Natural killer cell treated with Interleukin-12 subunit alpha and Interleukin-12 subunit beta and Interleukin-15 and Interleukin-18, amount 100 ng/mL, for 72 hours (primary cell): ENCODE data around the gene NID1. TPM values are rescaled to one million over a fixed set of nuclear protein-coding genes. Genes with fewer than 3 reads are reported as not detected.
A peak's percentile ranks its signal among the peaks of the same experiment; 100 is the strongest.

ENCODE experiments used
- ATAC-seq, 2 donors: fragments of 150-1000 bp; cut with Tn5 transposase in 1 of 2; sonication (Bioruptor Pico), chemical (Tn5 transposase) in 1 of 2; 2 replicates each; pipeline ENCODE4 v1.10.0; 2021
- DNase-seq: peaks from one replicate; pipeline ENCODE4 v3.0.0; 2022; ENCODE audit warnings: low spot score
- H3K27ac Mint-ChIP-seq, 2 donors: 1 replicate in 1 of 2; 2 replicates in 1 of 2; pipeline ENCODE4 v1.8.0; 2022; ENCODE audit warnings: mixed read lengths in 2 of 2, mild to moderate bottlenecking in 1 of 2, moderate library complexity in 1 of 2
- H3K27me3 Mint-ChIP-seq, 2 donors: 1 replicate in 1 of 2; 2 replicates in 1 of 2; pipeline ENCODE4 v1.8.0; 2022; ENCODE audit warnings: mixed read lengths in 2 of 2
- H3K36me3 Mint-ChIP-seq: one replicate; pipeline ENCODE4 v1.8.0; 2022; ENCODE audit warnings: mixed read lengths
- H3K4me1 Mint-ChIP-seq, 2 donors: 1 replicate in 1 of 2; 2 replicates in 1 of 2; pipeline ENCODE4 v1.8.0; 2022; ENCODE audit warnings: low read depth in 2 of 2, mixed read lengths in 2 of 2, mild to moderate bottlenecking in 1 of 2
- H3K4me3 Mint-ChIP-seq: one replicate; pipeline ENCODE4 v1.8.0; 2022; ENCODE audit warnings: mixed read lengths
- H3K9me3 Mint-ChIP-seq: 2 replicates; pipeline ENCODE4 v1.8.0; 2022; ENCODE audit warnings: mixed read lengths
- total RNA-seq, 2 donors: library from RNA; stranded (reverse); gene quantifications; one replicate each; pipeline ENCODE4 v1.2.3, GENCODE V29; 2022

NID1 gene
- total RNA-seq, 2 donors from 2014 or later = not detected

- Mint-ChIP-seq H3K4me1 (peaks cover 24 to 32% of the 10 kb centered on the region in 2 donors), H3K9me3 (no peaks in the 10 kb centered on the region), H3K4me3 (peak overlapping the region; percentile 73), H3K36me3 (no peaks in the 10 kb centered on the region), H3K27me3 (peaks cover 0 to 8% of the 10 kb centered on the region in 2 donors), H3K27ac (peak overlapping the region; percentile 78 to 93)
- DNase-seq (no peak), ATAC-seq (no peak)
Observed at GRCh38 chr1:236000781-236001180, 64.1 kb downstream of the NID1 start.

DNA sequence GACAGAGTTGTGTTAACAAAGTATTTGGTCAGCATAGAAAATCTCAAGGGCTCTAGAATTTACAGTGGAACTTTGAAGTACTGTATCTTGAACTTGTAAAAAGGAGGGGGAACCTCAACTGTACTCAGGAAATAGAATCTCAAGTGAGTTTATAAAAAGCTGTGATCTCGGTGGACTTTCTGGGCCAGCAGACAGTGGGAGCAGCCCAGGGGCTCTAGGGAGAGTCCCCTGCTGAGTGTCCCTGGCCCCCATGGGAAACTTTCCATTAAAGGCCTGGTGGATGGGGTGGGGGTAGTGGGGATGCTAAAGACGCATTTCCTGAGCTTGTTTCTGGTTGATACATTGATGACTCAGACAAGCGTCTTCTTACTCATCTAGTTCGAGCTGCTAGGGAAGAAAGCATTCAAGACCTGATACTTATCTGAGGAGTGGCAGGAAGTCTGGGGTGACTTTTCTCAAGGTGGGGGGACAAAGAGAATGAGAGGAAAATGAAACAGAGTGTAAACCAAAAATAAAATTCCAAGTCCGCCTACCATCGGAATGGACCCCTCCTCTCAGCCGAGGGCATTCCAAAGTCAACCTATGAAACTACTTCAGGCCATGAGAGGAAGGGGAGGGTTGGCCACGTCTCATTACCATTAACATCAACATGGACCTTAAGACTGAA is 65.5 kb downstream of the NID1 start:
- ATAC-seq (peak; percentile 91 to 95), DNase-seq (peak; percentile 71)
- Mint-ChIP-seq H3K9me3 (no peaks in the 10 kb centered on the region), H3K4me3 (peak overlapping the region; percentile 73), H3K4me1 (peaks cover 24 to 32% of the 10 kb centered on the region in 2 donors), H3K36me3 (no peaks in the 10 kb centered on the region), H3K27ac (peak overlapping the region; percentile 78 to 93), H3K27me3 (peaks cover 0 to 8% of the 10 kb centered on the region in 2 donors)

GRCh38 chr1:235998812-235999211 is 66.1 kb downstream of the NID1 start:
- no peaks in the 10 kb centered on the region for H3K36me3 Mint-ChIP-seq
- peaks cover 24 to 28% of the 10 kb centered on the region in 2 donors for H3K4me1 Mint-ChIP-seq
- ATAC-seq (peak; percentile 68 to 79), DNase-seq (no peak)
- peak overlapping the region; percentile 73 for H3K4me3 Mint-ChIP-seq
- peak overlapping the region; percentile 78 to 93 for H3K27ac Mint-ChIP-seq
- H3K27me3 Mint-ChIP-seq = peaks cover 0 to 4% of the 10 kb centered on the region in 2 donors
- no peaks in the 10 kb centered on the region for H3K9me3 Mint-ChIP-seq

DNA sequence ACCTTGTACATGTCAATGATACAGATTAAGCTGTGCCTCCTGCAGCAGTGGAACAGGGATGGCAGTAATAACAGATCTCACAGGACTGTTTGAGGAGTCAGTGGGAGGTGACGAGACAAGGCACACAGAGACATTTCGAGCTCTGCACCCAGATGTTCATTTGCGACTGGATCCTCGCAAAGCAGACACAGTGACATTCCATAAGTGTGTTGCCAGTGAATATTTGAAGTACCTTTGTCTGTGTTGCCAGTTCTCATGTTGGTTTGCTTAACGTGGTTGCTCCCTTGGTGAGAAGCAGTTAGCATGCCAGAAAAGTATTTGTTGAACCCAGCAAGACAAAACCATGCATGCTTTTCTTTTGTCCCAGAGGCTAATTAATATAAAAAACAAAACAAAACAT is 67.0 kb downstream of the NID1 start:
- peaks cover 24 to 26% of the 10 kb centered on the region in 2 donors for H3K4me1 Mint-ChIP-seq
- H3K36me3 Mint-ChIP-seq = no peaks in the 10 kb centered on the region
- H3K27ac Mint-ChIP-seq = peak overlapping the region in 1 of 2 donors; percentile 93
- H3K4me3 Mint-ChIP-seq = no peak overlapping the region
- H3K9me3 Mint-ChIP-seq = no peaks in the 10 kb centered on the region
- H3K27me3 Mint-ChIP-seq = peaks cover 0 to 5% of the 10 kb centered on the region in 2 donors
- no peak for DNase-seq
- ATAC-seq = no peak

DNA sequence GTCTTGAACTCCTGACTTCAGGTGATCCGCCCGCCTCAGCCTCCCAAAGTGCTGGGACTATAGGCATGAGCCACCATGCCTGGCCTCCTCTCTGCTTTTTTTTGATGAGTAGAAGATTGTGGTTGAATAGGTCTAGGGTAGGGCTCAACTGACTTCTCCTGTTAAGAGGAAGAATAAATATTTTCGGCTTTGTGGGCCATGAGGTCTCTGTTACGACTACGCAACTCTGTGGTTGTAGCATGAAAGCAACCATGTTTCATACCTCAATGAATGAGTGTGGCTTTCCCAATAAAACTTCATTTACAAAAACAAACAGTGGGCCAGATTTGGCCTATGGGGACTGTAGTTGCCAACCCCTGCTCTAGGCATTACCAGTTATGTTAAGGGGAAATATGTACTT is 67.8 kb downstream of the NID1 start:
- H3K4me1 Mint-ChIP-seq = peaks cover 24 to 26% of the 10 kb centered on the region in 2 donors
- ATAC-seq = no peak
- peaks cover 0 to 11% of the 10 kb centered on the region in 2 donors for H3K27me3 Mint-ChIP-seq
- H3K4me3 Mint-ChIP-seq = no peak overlapping the region
- no peak overlapping the region for H3K27ac Mint-ChIP-seq
- no peaks in the 10 kb centered on the region for H3K36me3 Mint-ChIP-seq
- DNase-seq = no peak
- no peaks in the 10 kb centered on the region for H3K9me3 Mint-ChIP-seq

- Mint-ChIP-seq H3K27ac (no peak overlapping the region), H3K9me3 (no peaks in the 10 kb centered on the region), H3K4me3 (no peak overlapping the region), H3K4me1 (peaks cover 20 to 26% of the 10 kb centered on the region in 2 donors), H3K36me3 (no peaks in the 10 kb centered on the region), H3K27me3 (peaks cover 0 to 8% of the 10 kb centered on the region in 2 donors)
- DNase-seq = no peak
- ATAC-seq = no peak
Observed at GRCh38 chr1:235996048-235996785, 68.7 kb downstream of the NID1 start.

DNA sequence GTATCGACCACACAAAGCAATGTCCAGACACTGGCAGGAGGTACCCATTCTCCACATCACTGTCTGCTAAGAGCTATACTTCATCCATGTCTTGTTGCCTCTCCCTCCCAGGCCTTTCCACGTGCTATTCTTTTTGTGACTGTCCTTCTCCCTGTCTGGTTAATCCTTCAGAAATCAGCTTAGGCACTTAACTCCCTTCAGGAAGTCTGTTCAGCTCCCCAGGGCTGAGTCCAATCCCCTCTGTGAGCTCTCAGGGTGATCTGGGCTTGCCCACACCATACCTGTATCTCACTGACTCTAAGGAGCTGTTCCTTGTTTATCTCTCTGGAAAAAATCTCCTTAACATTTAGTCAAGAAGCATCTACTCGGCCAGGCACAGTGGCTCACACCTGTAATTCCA is 69.4 kb downstream of the NID1 start:
- H3K4me1 Mint-ChIP-seq = peaks cover 17 to 22% of the 10 kb centered on the region in 2 donors
- no peaks in the 10 kb centered on the region for H3K36me3 Mint-ChIP-seq
- no peak overlapping the region for H3K27ac Mint-ChIP-seq
- ATAC-seq = no peak
- no peak overlapping the region for H3K4me3 Mint-ChIP-seq
- no peaks in the 10 kb centered on the region for H3K9me3 Mint-ChIP-seq
- peaks cover 0 to 8% of the 10 kb centered on the region in 2 donors for H3K27me3 Mint-ChIP-seq
- DNase-seq = no peak

GRCh38 chr1:235993652-235994051 is 71.2 kb downstream of the NID1 start:
- H3K27ac Mint-ChIP-seq = no peak overlapping the region
- peaks cover 0 to 13% of the 10 kb centered on the region in 2 donors for H3K27me3 Mint-ChIP-seq
- DNase-seq (no peak), ATAC-seq (no peak)
- peaks cover 1 to 4% of the 10 kb centered on the region in 2 donors for H3K4me1 Mint-ChIP-seq
- H3K9me3 Mint-ChIP-seq = peaks cover 4% of the 10 kb centered on the region
- peaks cover 8% of the 10 kb centered on the region for H3K36me3 Mint-ChIP-seq
- H3K4me3 Mint-ChIP-seq = no peak overlapping the region

GRCh38 chr1:235992868-235993267 is 72.0 kb downstream of the NID1 start:
- Mint-ChIP-seq H3K36me3 (peaks cover 8% of the 10 kb centered on the region), H3K27ac (no peak overlapping the region)

GRCh38 chr1:235992346-235992745 is 72.5 kb downstream of the NID1 start:
- Mint-ChIP-seq H3K27me3 (peaks cover 0 to 18% of the 10 kb centered on the region in 2 donors), H3K4me1 (no peaks in the 10 kb centered on the region), H3K27ac (no peak overlapping the region), H3K9me3 (peaks cover 4% of the 10 kb centered on the region), H3K36me3 (peaks cover 8% of the 10 kb centered on the region), H3K4me3 (no peak overlapping the region)
- no peak for DNase-seq
- no peak for ATAC-seq

More at GRCh38 chr1:235992868-235993267, 72.0 kb downstream of the NID1 start:
- DNase-seq (no peak), ATAC-seq (peak in 1 of 2 donors; percentile 43)
- Mint-ChIP-seq H3K27me3 (peaks cover 0 to 16% of the 10 kb centered on the region in 2 donors), H3K4me3 (no peak overlapping the region), H3K4me1 (no peaks in the 10 kb centered on the region), H3K9me3 (peaks cover 4% of the 10 kb centered on the region)

- Mint-ChIP-seq H3K4me1 (no peaks in the 10 kb centered on the region), H3K4me3 (no peak overlapping the region), H3K27ac (no peak overlapping the region), H3K9me3 (peaks cover 4% of the 10 kb centered on the region), H3K27me3 (peaks cover 0 to 18% of the 10 kb centered on the region in 2 donors), H3K36me3 (peaks cover 8% of the 10 kb centered on the region)
- ATAC-seq = no peak
- DNase-seq = no peak
Observed at GRCh38 chr1:235990330-235990795, 74.5 kb downstream of the NID1 start.

GRCh38 chr1:235989105-235989504 is 75.8 kb downstream of the NID1 start:
- no peak for DNase-seq
- no peaks in the 10 kb centered on the region for H3K4me1 Mint-ChIP-seq
- no peak overlapping the region for H3K27ac Mint-ChIP-seq
- peaks cover 0 to 18% of the 10 kb centered on the region in 2 donors for H3K27me3 Mint-ChIP-seq
- peaks cover 8% of the 10 kb centered on the region for H3K36me3 Mint-ChIP-seq
- peaks cover 4% of the 10 kb centered on the region for H3K9me3 Mint-ChIP-seq
- ATAC-seq = no peak
- H3K4me3 Mint-ChIP-seq = no peak overlapping the region

DNA sequence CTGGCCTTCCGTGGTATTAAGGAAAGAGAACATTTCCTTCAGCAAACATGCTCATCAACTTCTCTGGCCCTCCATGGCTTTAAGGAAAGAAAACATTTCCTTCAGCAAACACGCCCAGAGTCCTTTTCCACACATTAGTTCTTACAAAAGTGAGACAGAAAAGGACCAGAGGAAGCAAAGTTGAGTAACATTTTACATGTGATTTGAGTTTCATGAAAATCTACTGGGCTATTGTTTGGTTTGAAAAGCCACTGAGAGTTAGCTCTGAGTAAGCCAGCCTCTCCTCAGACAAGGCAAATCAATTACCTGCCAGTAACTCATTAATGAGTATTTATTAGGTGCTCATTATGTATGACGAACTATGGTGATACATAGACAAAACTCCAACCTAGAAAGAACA is 78.0 kb downstream of the NID1 start:
- H3K4me1 Mint-ChIP-seq = no peaks in the 10 kb centered on the region
- no peak overlapping the region for H3K4me3 Mint-ChIP-seq
- H3K36me3 Mint-ChIP-seq = peaks cover 8% of the 10 kb centered on the region
- H3K27ac Mint-ChIP-seq = no peak overlapping the region
- ATAC-seq (no peak), DNase-seq (no peak)
- peaks cover 4% of the 10 kb centered on the region for H3K9me3 Mint-ChIP-seq
- peaks cover 0 to 15% of the 10 kb centered on the region in 2 donors for H3K27me3 Mint-ChIP-seq
